Neural progenitor cell (in vitro differentiated cells): Measurements from ENCODE around the gene HOXC10. TPM values are rescaled to one million over a fixed set of nuclear protein-coding genes. Genes with fewer than 3 reads are reported as not detected.

Experiments
- DNase-seq: peaks from one replicate; pipeline ENCODE4 v3.0.0-alpha.2; 2016; ENCODE audit warnings: low spot score
- H2AFZ ChIP-seq: fragments of 200-600 bp; sonication (generic); replicated peaks from 2 replicates; pipeline ENCODE4 v1.6.1; 2016; ENCODE audit warnings: antibody characterized with exemption
- H3F3A ChIP-seq: fragments of 200-600 bp; sonication (generic); 2 replicates; pipeline ENCODE4 v1.6.1; 2016; ENCODE audit warnings: antibody characterized with exemption, low read depth
- H3K27ac ChIP-seq: fragments of 200-600 bp; sonication (generic); 2 replicates; pipeline ENCODE4 v1.5.1; 2016; ENCODE audit warnings: mild to moderate bottlenecking
- H3K27me3 ChIP-seq: fragments of 200-600 bp; sonication (generic); 2 replicates; pipeline ENCODE4 v1.6.1; 2016; ENCODE audit warnings: mild to moderate bottlenecking, moderate library complexity
- H3K36me3 ChIP-seq: fragments of 200-600 bp; sonication (generic); 2 replicates; pipeline ENCODE4 v1.5.1; 2016
- H3K4me1 ChIP-seq: fragments of 200-600 bp; sonication (generic); 2 replicates; pipeline ENCODE4 v1.6.1; 2016; ENCODE audit warnings: mixed run types
- H3K4me2 ChIP-seq: fragments of 200-600 bp; sonication (generic); 2 replicates; pipeline ENCODE4 v1.6.1; 2016
- H3K4me3 ChIP-seq: fragments of 200-600 bp; sonication (generic); 2 replicates; pipeline ENCODE4 v1.5.1; 2016
- H3K79me2 ChIP-seq: fragments of 200-600 bp; sonication (generic); 2 replicates; pipeline ENCODE4 v1.6.1; 2016; ENCODE audit warnings: low read depth
- H3K9ac ChIP-seq: fragments of 200-600 bp; sonication (generic); 2 replicates; pipeline ENCODE4 v1.6.1; 2016
- H3K9me3 ChIP-seq: fragments of 200-600 bp; sonication (generic); 2 replicates; pipeline ENCODE4 v1.5.1; 2016; ENCODE audit warnings: low read depth
- H4K20me1 ChIP-seq: fragments of 200-600 bp; sonication (generic); 2 replicates; pipeline ENCODE4 v1.6.1; 2016; ENCODE audit warnings: low read depth
- H3K27ac Mint-ChIP-seq: 3 replicates; pipeline ENCODE4 v1.8.0; 2021; ENCODE audit warnings: mixed read lengths
- H3K27me3 Mint-ChIP-seq: 2 replicates; pipeline ENCODE4 v1.8.0; 2022; ENCODE audit warnings: low read depth, mild to moderate bottlenecking, inconsistent platforms, moderate library complexity, mixed read lengths; ENCODE audit not compliant: insufficient read depth
- H3K36me3 Mint-ChIP-seq: 3 replicates; pipeline ENCODE4 v1.8.0; 2021; ENCODE audit warnings: mixed read lengths
- H3K4me1 Mint-ChIP-seq: 3 replicates; pipeline ENCODE4 v1.8.0; 2021; ENCODE audit warnings: mixed read lengths
- H3K4me3 Mint-ChIP-seq: 3 replicates; pipeline ENCODE4 v1.8.0; 2021; ENCODE audit warnings: mild to moderate bottlenecking, moderate library complexity, mixed read lengths
- H3K9me3 Mint-ChIP-seq: 3 replicates; pipeline ENCODE4 v1.8.0; 2020; ENCODE audit warnings: mixed read lengths
- EZH2 ChIP-seq: fragments of 200-600 bp; sonication (generic); IDR thresholded peaks from 2 replicates; pipeline ENCODE4 v1.6.1; 2017; ENCODE audit warnings: antibody characterized with exemption, mild to moderate bottlenecking, moderate library complexity
- EZH2phosphoT487 ChIP-seq: fragments of 200-600 bp; sonication (generic); IDR thresholded peaks from 2 replicates; pipeline ENCODE4 v1.6.1; 2017; ENCODE audit warnings: antibody characterized with exemption
- total RNA-seq: library from RNA; depleted of rRNA; stranded (reverse); fragments of >200 nt; gene quantifications from 2 replicates; pipeline ENCODE4 v1.2.3, GENCODE V29; 2015; ENCODE audit warnings: low replicate concordance
- TF ChIP-seq, protein P1 (sequence below): fragments of 200-600 bp; sonication (generic); IDR thresholded peaks from 2 replicates; pipeline ENCODE4 v1.5.1; 2017; ENCODE audit warnings: antibody characterized with exemption, mild to moderate bottlenecking

Gene HOXC10
- total RNA-seq, 1 donor from 2014 or later = not detected

DNA sequence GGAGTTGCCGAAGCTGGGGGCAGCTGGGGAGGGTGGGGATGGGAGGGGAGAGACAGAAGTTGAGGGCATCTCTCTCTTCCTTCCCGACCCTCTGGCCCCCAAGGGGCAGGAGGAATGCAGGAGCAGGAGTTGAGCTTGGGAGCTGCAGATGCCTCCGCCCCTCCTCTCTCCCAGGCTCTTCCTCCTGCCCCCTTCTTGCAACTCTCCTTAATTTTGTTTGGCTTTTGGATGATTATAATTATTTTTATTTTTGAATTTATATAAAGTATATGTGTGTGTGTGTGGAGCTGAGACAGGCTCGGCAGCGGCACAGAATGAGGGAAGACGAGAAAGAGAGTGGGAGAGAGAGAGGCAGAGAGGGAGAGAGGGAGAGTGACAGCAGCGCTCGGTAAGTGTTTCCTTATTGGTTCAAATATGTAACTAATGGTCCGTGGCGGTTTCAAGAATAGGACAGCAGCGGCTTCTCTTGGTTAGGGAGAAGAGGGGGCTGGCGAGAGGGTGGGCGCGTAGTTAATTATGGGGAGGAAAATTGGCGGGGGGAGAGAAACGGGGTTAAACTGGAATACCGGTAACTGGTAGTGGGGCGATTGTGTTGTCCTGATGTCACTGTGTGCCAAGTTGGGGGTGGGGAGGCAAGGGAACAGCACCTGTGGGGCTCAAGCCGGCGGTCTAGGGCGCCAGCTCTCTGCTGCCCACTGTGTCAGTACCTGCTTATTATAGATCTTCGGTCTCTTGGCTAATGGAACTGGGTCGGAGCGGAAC, 32.3 kb downstream of the HOXC10 start:
- H3K36me3 Mint-ChIP-seq = no peaks in the 10 kb centered on the region
- Histone ChIP-seq H3K36me3 (no peaks in the 10 kb centered on the region), H3F3A (no peaks in the 10 kb centered on the region), H3K4me2 (peak overlapping the region; percentile 73), H3K27ac (no peak overlapping the region), H3K79me2 (no peaks in the 10 kb centered on the region), H3K4me3 (peak overlapping the region; percentile 39), H4K20me1 (peaks cover 82% of the 10 kb centered on the region), H3K9me3 (no peaks in the 10 kb centered on the region), H2AFZ (no peak overlapping the region), H3K9ac (no peak overlapping the region), H3K4me1 (no peaks in the 10 kb centered on the region), H3K27me3 (peaks cover 100% of the 10 kb centered on the region)
- peaks cover 89% of the 10 kb centered on the region for H3K27me3 Mint-ChIP-seq
- TF ChIP-seq EZH2 (peak; percentile 93), EZH2phosphoT487 (peak; percentile 75)
- TF ChIP-seq, protein P1, sequence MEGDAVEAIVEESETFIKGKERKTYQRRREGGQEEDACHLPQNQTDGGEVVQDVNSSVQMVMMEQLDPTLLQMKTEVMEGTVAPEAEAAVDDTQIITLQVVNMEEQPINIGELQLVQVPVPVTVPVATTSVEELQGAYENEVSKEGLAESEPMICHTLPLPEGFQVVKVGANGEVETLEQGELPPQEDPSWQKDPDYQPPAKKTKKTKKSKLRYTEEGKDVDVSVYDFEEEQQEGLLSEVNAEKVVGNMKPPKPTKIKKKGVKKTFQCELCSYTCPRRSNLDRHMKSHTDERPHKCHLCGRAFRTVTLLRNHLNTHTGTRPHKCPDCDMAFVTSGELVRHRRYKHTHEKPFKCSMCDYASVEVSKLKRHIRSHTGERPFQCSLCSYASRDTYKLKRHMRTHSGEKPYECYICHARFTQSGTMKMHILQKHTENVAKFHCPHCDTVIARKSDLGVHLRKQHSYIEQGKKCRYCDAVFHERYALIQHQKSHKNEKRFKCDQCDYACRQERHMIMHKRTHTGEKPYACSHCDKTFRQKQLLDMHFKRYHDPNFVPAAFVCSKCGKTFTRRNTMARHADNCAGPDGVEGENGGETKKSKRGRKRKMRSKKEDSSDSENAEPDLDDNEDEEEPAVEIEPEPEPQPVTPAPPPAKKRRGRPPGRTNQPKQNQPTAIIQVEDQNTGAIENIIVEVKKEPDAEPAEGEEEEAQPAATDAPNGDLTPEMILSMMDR = no peak
- no peak overlapping the region for H3K27ac Mint-ChIP-seq
- peak overlapping the region; percentile 74 for H3K4me3 Mint-ChIP-seq
- no peaks in the 10 kb centered on the region for H3K4me1 Mint-ChIP-seq
- peak; percentile 41 for DNase-seq
- peaks cover 5% of the 10 kb centered on the region for H3K9me3 Mint-ChIP-seq

DNA sequence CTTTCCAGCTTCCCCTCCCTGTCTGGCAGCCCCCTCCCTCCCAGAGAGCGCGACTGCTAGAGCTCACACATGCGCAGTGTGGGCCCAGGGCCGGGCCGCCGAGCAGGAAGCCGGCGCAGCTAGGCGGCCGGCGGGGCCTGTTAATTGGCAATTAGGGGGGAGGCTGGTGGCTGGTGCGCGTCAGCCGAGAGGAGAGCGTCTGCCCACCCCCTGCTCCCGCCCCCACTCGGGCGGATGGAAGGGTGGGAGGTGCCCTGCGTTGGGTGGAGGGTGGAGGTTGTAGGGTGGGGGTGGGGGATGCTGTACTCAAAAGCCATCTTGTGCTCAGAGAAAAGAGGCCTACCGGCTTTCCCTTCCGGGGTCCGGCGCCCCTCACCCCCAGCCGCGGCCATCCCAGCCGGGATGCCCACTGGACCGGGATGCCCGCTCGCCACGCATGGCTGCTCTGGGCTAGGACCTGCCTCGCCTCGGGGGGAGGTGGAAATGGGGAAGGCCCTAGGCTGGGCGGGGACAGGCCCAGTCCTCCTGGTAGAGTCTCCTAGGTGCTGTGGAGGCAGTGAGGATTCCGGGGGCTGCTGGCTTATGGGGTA, 33.0 kb downstream of the HOXC10 start:
- Histone ChIP-seq H3K27ac (no peak overlapping the region), H3K36me3 (no peaks in the 10 kb centered on the region), H3K9ac (no peak overlapping the region), H3K4me2 (peak overlapping the region; percentile 73), H3K4me3 (peak overlapping the region; percentile 39), H2AFZ (no peak overlapping the region), H3K27me3 (peaks cover 100% of the 10 kb centered on the region), H3K9me3 (no peaks in the 10 kb centered on the region), H4K20me1 (peaks cover 82% of the 10 kb centered on the region), H3K4me1 (no peaks in the 10 kb centered on the region), H3F3A (no peaks in the 10 kb centered on the region), H3K79me2 (no peaks in the 10 kb centered on the region)
- Mint-ChIP-seq H3K36me3 (no peaks in the 10 kb centered on the region), H3K27ac (no peak overlapping the region), H3K4me1 (no peaks in the 10 kb centered on the region), H3K4me3 (peak overlapping the region; percentile 74), H3K9me3 (peaks cover 3% of the 10 kb centered on the region), H3K27me3 (peaks cover 89% of the 10 kb centered on the region)
- TF ChIP-seq, protein P1 = no peak
- TF ChIP-seq EZH2phosphoT487 (peak; percentile 74), EZH2 (peak; percentile 78)
- peak; percentile 87 for DNase-seq

- TF ChIP-seq EZH2 (peak; percentile 70), EZH2phosphoT487 (peak; percentile 38)
- TF ChIP-seq, protein P1 = no peak
- Histone ChIP-seq H3F3A (no peaks in the 10 kb centered on the region), H3K79me2 (no peaks in the 10 kb centered on the region), H3K4me2 (peak overlapping the region; percentile 73), H3K27me3 (peaks cover 100% of the 10 kb centered on the region), H3K9me3 (no peaks in the 10 kb centered on the region), H4K20me1 (peaks cover 82% of the 10 kb centered on the region), H3K9ac (no peak overlapping the region), H3K4me1 (no peaks in the 10 kb centered on the region), H3K36me3 (no peaks in the 10 kb centered on the region), H2AFZ (no peak overlapping the region), H3K4me3 (peak overlapping the region; percentile 39), H3K27ac (no peak overlapping the region)
- H3K27me3 Mint-ChIP-seq = peaks cover 89% of the 10 kb centered on the region
- H3K4me3 Mint-ChIP-seq = peak overlapping the region; percentile 35
- H3K4me1 Mint-ChIP-seq = no peaks in the 10 kb centered on the region
- no peak overlapping the region for H3K27ac Mint-ChIP-seq
- H3K36me3 Mint-ChIP-seq = no peaks in the 10 kb centered on the region
- H3K9me3 Mint-ChIP-seq = peaks cover 3% of the 10 kb centered on the region
- DNase-seq = no peak
Observed at GRCh38 chr12:54018468-54018984, 33.6 kb downstream of the HOXC10 start.
